ENCODE data around the gene DNAJC1. TPM values are rescaled to one million over a fixed set of nuclear protein-coding genes. Genes with fewer than 3 reads are reported as not detected.
"Not testable (repeated sequence)": the region's sequence is repeated elsewhere in the genome, so short reads cannot be mapped to it uniquely, and the experiment has no call there.

Gene DNAJC1
- polyA plus RNA-seq, 1 donor from 2014 or later = 15.9 TPM

GRCh38 chr10:21720090-21720489, 283.4 kb downstream of the DNAJC1 start:
- no peaks in the 10 kb centered on the region for H3K27me3 ChIP-seq (ENCODE audit: insufficient read depth, low read depth, low read length)
- H3K27ac ChIP-seq (ENCODE audit: low read length) = peak overlapping the region; percentile 91
- H3K4me3 ChIP-seq (ENCODE audit: low read length) = peak overlapping the region; percentile 44
- H3F3A ChIP-seq (ENCODE audit: insufficient read depth, low read length, poor library complexity, severe bottlenecking) = no peaks in the 10 kb centered on the region
- TF ChIP-seq RAD21 (conservative IDR thresholded peaks at IDR 0.05) (no peak), EP300 (conservative IDR thresholded peaks at IDR 0.05; ENCODE audit: poor library complexity, severe bottlenecking) (peak; percentile 84), EZH2 (IDR thresholded peaks at IDR 0.05; ENCODE audit: borderline replicate concordance, insufficient read depth, low read length, poor library complexity, severe bottlenecking) (no peak), POLR2AphosphoS5 (IDR thresholded peaks at IDR 0.05) (peak; percentile 89), CTCF (IDR thresholded peaks at IDR 0.05; ENCODE audit: poor library complexity, severe bottlenecking) (no peak)
- TF ChIP-seq, protein P1, sequence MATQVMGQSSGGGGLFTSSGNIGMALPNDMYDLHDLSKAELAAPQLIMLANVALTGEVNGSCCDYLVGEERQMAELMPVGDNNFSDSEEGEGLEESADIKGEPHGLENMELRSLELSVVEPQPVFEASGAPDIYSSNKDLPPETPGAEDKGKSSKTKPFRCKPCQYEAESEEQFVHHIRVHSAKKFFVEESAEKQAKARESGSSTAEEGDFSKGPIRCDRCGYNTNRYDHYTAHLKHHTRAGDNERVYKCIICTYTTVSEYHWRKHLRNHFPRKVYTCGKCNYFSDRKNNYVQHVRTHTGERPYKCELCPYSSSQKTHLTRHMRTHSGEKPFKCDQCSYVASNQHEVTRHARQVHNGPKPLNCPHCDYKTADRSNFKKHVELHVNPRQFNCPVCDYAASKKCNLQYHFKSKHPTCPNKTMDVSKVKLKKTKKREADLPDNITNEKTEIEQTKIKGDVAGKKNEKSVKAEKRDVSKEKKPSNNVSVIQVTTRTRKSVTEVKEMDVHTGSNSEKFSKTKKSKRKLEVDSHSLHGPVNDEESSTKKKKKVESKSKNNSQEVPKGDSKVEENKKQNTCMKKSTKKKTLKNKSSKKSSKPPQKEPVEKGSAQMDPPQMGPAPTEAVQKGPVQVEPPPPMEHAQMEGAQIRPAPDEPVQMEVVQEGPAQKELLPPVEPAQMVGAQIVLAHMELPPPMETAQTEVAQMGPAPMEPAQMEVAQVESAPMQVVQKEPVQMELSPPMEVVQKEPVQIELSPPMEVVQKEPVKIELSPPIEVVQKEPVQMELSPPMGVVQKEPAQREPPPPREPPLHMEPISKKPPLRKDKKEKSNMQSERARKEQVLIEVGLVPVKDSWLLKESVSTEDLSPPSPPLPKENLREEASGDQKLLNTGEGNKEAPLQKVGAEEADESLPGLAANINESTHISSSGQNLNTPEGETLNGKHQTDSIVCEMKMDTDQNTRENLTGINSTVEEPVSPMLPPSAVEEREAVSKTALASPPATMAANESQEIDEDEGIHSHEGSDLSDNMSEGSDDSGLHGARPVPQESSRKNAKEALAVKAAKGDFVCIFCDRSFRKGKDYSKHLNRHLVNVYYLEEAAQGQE (IDR thresholded peaks at IDR 0.05; ENCODE audit: borderline replicate concordance) = no peak
- H3K9ac ChIP-seq (ENCODE audit: low read length) = peak overlapping the region; percentile 57
- H4K20me1 ChIP-seq (ENCODE audit: insufficient read depth) = no peaks in the 10 kb centered on the region
- no peaks in the 10 kb centered on the region for H3K9me2 ChIP-seq (ENCODE audit: insufficient read depth, low read length)
- H3K36me3 ChIP-seq (ENCODE audit: insufficient read depth, low read length) = no peaks in the 10 kb centered on the region
- H3K4me2 ChIP-seq (ENCODE audit: low read length) = peak overlapping the region; percentile 62
- no peak overlapping the region for H2AFZ ChIP-seq (ENCODE audit: low read depth, low read length)
- H3K79me2 ChIP-seq (replicated peaks; ENCODE audit: insufficient read depth, low read length) = no peaks in the 10 kb centered on the region
- H3K9me3 ChIP-seq (ENCODE audit: low read length) = no peaks in the 10 kb centered on the region

DNA sequence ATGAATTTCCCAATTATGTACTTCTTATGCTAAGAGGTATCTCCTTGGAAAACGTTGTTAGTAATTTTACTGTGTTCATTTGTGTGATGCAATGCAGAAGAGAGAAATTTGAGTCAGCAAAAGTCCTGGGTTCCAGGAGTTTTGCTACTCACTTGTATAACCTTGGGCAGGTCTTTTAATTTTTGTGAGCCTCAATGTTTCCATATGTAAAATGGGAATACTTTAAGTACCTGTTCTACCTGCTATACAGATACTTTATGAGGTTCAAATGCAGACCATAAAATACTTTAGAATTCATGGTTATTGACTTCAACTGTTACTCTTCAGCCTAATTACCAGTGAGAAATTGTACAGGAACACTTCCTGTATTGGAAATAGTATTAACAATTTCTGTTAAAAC, 284.0 kb downstream of the DNAJC1 start:
- H3K4me2 ChIP-seq (ENCODE audit: low read length) = peak overlapping the region; percentile 42
- peak overlapping the region; percentile 91 for H3K27ac ChIP-seq (ENCODE audit: low read length)
- no peaks in the 10 kb centered on the region for H3K79me2 ChIP-seq (replicated peaks; ENCODE audit: insufficient read depth, low read length)
- no peaks in the 10 kb centered on the region for H3K27me3 ChIP-seq (ENCODE audit: insufficient read depth, low read depth, low read length)
- peak overlapping the region; percentile 28 for H3K9ac ChIP-seq (ENCODE audit: low read length)
- H4K20me1 ChIP-seq (ENCODE audit: insufficient read depth) = no peaks in the 10 kb centered on the region
- no peaks in the 10 kb centered on the region for H3K9me3 ChIP-seq (ENCODE audit: low read length)
- no peaks in the 10 kb centered on the region for H3K9me2 ChIP-seq (ENCODE audit: insufficient read depth, low read length)
- no peaks in the 10 kb centered on the region for H3F3A ChIP-seq (ENCODE audit: insufficient read depth, low read length, poor library complexity, severe bottlenecking)
- no peak overlapping the region for H2AFZ ChIP-seq (ENCODE audit: low read depth, low read length)
- peak overlapping the region; percentile 44 for H3K4me3 ChIP-seq (ENCODE audit: low read length)
- H3K36me3 ChIP-seq (ENCODE audit: insufficient read depth, low read length) = no peaks in the 10 kb centered on the region
- TF ChIP-seq RAD21 (conservative IDR thresholded peaks at IDR 0.05) = no peak
- no peak for TF ChIP-seq TAF1 (IDR thresholded peaks at IDR 0.05; ENCODE audit: low read depth)
- TF ChIP-seq CTCF (IDR thresholded peaks at IDR 0.05; ENCODE audit: poor library complexity, severe bottlenecking) = no peak
- no peak for TF ChIP-seq SMC3 (conservative IDR thresholded peaks at IDR 0.05; ENCODE audit: poor library complexity)
- no peak for TF ChIP-seq POLR2AphosphoS5 (IDR thresholded peaks at IDR 0.05)
- TF ChIP-seq EZH2 (IDR thresholded peaks at IDR 0.05; ENCODE audit: borderline replicate concordance, insufficient read depth, low read length, poor library complexity, severe bottlenecking) = no peak
- TF ChIP-seq, protein P1 (IDR thresholded peaks at IDR 0.05; ENCODE audit: borderline replicate concordance) = no peak
- no peak for TF ChIP-seq MXI1 (conservative IDR thresholded peaks at IDR 0.05; ENCODE audit: poor library complexity, severe bottlenecking)
- TF ChIP-seq EP300 (conservative IDR thresholded peaks at IDR 0.05; ENCODE audit: poor library complexity, severe bottlenecking) = no peak

DNA sequence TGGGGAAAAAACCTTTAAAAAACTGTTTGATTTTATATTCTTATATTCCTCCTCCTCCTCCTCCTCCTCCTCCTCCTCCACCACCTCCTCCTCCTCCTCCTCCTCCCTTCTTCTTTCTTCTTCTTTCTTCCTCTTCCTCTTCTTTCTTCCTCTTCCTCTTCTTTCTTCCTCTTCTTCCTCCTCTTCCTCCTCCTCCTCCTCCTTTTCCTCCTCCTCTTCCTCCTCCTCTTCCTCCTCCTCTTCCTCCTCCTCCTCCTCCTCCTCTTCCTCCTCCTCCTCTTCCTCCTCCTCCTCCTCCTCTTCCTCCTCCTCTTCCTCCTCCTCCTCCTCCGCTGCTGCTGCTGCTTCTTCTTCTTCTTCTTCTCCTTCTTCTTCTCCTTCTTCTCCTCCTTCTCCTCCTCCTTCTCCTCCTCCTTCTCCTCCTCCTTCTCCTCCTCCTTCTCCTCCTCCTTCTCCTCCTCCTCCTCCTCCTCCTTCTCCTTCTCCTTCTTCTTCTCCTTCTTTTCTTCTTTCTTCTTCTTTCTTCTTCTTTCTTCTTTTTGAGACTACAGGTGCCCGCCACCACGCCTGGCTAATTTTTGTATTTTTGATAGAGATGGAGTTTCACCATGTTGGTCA, 286.0 kb downstream of the DNAJC1 start:
- not testable (repeated sequence) for H3K36me3 ChIP-seq (ENCODE audit: insufficient read depth, low read length); H2AFZ ChIP-seq (ENCODE audit: low read depth, low read length); H3K9ac ChIP-seq (ENCODE audit: low read length); H3K27ac ChIP-seq (ENCODE audit: low read length); H3K4me3 ChIP-seq (ENCODE audit: low read length); H4K20me1 ChIP-seq (ENCODE audit: insufficient read depth); H3K4me2 ChIP-seq (ENCODE audit: low read length); H3K9me2 ChIP-seq (ENCODE audit: insufficient read depth, low read length); H3K79me2 ChIP-seq (replicated peaks; ENCODE audit: insufficient read depth, low read length); H3F3A ChIP-seq (ENCODE audit: insufficient read depth, low read length, poor library complexity, severe bottlenecking); H3K27me3 ChIP-seq (ENCODE audit: insufficient read depth, low read depth, low read length); H3K9me3 ChIP-seq (ENCODE audit: low read length)

Measured in neural cell (in vitro differentiated cells).